B cell (primary cell): ENCODE measurements around the gene NPNT.

ENCODE experiments used
- EZH2 ChIP-seq: IDR thresholded peaks from 2 replicates; pipeline ENCODE4 v1.6.1; 2012; ENCODE audit warnings: borderline replicate concordance, low read depth, mild to moderate bottlenecking, moderate library complexity, low read length; ENCODE audit not compliant: insufficient read depth, poor library complexity, severe bottlenecking
- TF ChIP-seq, protein P1 (sequence below): fragments of 200-600 bp; IDR thresholded peaks from one replicate; pipeline ENCODE4 v1.8.0; 2022; ENCODE audit warnings: antibody characterized with exemption, mild to moderate bottlenecking

DNA sequence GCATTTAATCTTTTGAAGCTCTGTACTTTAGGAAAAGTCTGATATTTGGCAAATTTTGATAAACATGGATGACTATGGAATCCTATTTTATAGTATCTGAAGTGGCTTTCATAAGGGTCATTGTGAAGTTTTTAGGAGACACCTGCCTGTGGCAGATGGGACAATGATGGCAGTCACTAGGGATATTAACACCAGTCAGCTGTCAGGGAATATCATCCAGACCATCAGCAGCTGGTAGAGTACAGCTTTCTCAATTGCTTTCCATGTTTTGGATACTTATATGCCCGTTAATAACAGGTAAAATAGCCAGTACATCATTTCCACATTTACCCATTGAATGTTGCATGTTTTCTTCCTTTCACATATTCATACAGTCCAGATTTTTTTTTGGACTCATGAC lies 39.1 kb downstream of the NPNT start:
- TF ChIP-seq, protein P1, sequence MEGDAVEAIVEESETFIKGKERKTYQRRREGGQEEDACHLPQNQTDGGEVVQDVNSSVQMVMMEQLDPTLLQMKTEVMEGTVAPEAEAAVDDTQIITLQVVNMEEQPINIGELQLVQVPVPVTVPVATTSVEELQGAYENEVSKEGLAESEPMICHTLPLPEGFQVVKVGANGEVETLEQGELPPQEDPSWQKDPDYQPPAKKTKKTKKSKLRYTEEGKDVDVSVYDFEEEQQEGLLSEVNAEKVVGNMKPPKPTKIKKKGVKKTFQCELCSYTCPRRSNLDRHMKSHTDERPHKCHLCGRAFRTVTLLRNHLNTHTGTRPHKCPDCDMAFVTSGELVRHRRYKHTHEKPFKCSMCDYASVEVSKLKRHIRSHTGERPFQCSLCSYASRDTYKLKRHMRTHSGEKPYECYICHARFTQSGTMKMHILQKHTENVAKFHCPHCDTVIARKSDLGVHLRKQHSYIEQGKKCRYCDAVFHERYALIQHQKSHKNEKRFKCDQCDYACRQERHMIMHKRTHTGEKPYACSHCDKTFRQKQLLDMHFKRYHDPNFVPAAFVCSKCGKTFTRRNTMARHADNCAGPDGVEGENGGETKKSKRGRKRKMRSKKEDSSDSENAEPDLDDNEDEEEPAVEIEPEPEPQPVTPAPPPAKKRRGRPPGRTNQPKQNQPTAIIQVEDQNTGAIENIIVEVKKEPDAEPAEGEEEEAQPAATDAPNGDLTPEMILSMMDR = no peak
- TF ChIP-seq EZH2 = no peak
